Body of pancreas (tissue), 4 donors: Measurements from ENCODE around the gene TBC1D9B. TPM values are rescaled to one million over a fixed set of nuclear protein-coding genes. Genes with fewer than 3 reads are reported as not detected.

ENCODE experiments used
- ATAC-seq: fragments of 150-250 bp; one replicate; pipeline ENCODE4 v1.9.1; 2016
- DNase-seq, 4 donors: peaks; one replicate each; pipeline ENCODE4 v3.0.0-alpha.2; 2019
- H3K27ac ChIP-seq, 4 donors: fragments of 200-600 bp; sonication (generic); 1 replicate in 3 of 4; 2 replicates in 1 of 4; pipeline versions ENCODE4 v1.5.1 to v1.6.1; 2016 to 2019; ENCODE audit warnings: mild to moderate bottlenecking in 1 of 4, mixed read lengths in 1 of 4, moderate library complexity in 1 of 4
- H3K27me3 ChIP-seq, 2 donors: fragments of 200-600 bp; sonication (generic); one replicate each; pipeline ENCODE4 v1.6.0; 2016; ENCODE audit warnings: mild to moderate bottlenecking in 1 of 2
- H3K36me3 ChIP-seq, 2 donors: fragments of 200-600 bp; sonication (generic); replicated peaks in 1 of 2; 2 replicates each; pipeline ENCODE4 v1.5.1; 2016; ENCODE audit warnings: low read depth in 2 of 2; ENCODE audit not compliant: insufficient read depth in 1 of 2
- H3K4me1 ChIP-seq: fragments of 200-600 bp; sonication (generic); one replicate; pipeline ENCODE4 v1.6.0; 2016
- H3K4me3 ChIP-seq, 2 donors: fragments of 200-600 bp; sonication (generic); 1 replicate in 1 of 2; 2 replicates in 1 of 2; pipeline ENCODE4 v1.5.1; 2016 to 2019
- H3K9me3 ChIP-seq, 3 donors: fragments of 200-600 bp; sonication (generic); 1 replicate in 2 of 3; 2 replicates in 1 of 3; pipeline ENCODE4 v1.5.1; 2016
- CTCF ChIP-seq, 7 experiments: fragments of 450-650 bp in 4 of 7; fragments of 200-600 bp in 3 of 7; sonication (generic) in 3 of 7; IDR thresholded peaks; one replicate each; pipeline ENCODE4 v1.5.1; 2016 to 2019; ENCODE audit warnings: antibody characterized with exemption in 7 of 7
- POLR2A ChIP-seq, 3 donors: fragments of 450-650 bp; IDR thresholded peaks; one replicate each; pipeline ENCODE4 v1.6.1; 2016; ENCODE audit warnings: antibody characterized with exemption in 3 of 3, mild to moderate bottlenecking in 2 of 3
- WGBS, 2 donors: methylation state at CpG; one replicate each; pipeline ENCODE4 v1.1.5; 2017; 5-methylcytosine and 5-hydroxymethylcytosine counted together
- intact Hi-C: fragments of 100-400 bp; cut with DNase I; formaldehyde crosslinking; loops from one replicate; pipeline ENCODE4 v1.15.1; 2023
- total RNA-seq, 2 donors: library from RNA; depleted of rRNA; stranded (reverse); fragments of >200 nt; gene quantifications; one replicate each; pipeline ENCODE4 v1.1.0, GENCODE V29; 2016

TBC1D9B gene
- total RNA-seq, 2 donors from 2014 or later, result 69.8 to 121 TPM

GRCh38 chr5:179953987-179954386 is 46.3 kb upstream of the TBC1D9B start:
- Histone ChIP-seq H3K9me3 (no peaks in the 10 kb centered on the region), H3K4me3 (no peak overlapping the region), H3K27ac (no peak overlapping the region), H3K36me3 (no peaks in the 10 kb centered on the region), H3K27me3 (no peaks in the 10 kb centered on the region), H3K4me1 (no peaks in the 10 kb centered on the region)
- intact Hi-C loops, result no loop called here
- no peak for TF ChIP-seq POLR2A (IDR thresholded peaks at IDR 0.05)
- TF ChIP-seq CTCF (IDR thresholded peaks at IDR 0.05), result no peak
- no peak for ATAC-seq
- DNase-seq, result no peak
- 94 to 97% methylated on average over 4 of the region's 4 CpGs for WGBS, 2 donors

- no peak for ATAC-seq
- TF ChIP-seq POLR2A (IDR thresholded peaks at IDR 0.05) (no peak), CTCF (IDR thresholded peaks at IDR 0.05) (no peak)
- Histone ChIP-seq H3K27ac (no peak overlapping the region), H3K36me3 (no peaks in the 10 kb centered on the region), H3K27me3 (no peaks in the 10 kb centered on the region), H3K4me3 (no peak overlapping the region), H3K9me3 (no peaks in the 10 kb centered on the region), H3K4me1 (no peaks in the 10 kb centered on the region)
- 86 to 92% methylated on average over 13 of the region's 13 CpGs for WGBS, 2 donors
- no peak for DNase-seq
- intact Hi-C loops, result no loop called here
Measured at GRCh38 chr5:179936976-179937681, 29.4 kb upstream of the TBC1D9B start.

DNA sequence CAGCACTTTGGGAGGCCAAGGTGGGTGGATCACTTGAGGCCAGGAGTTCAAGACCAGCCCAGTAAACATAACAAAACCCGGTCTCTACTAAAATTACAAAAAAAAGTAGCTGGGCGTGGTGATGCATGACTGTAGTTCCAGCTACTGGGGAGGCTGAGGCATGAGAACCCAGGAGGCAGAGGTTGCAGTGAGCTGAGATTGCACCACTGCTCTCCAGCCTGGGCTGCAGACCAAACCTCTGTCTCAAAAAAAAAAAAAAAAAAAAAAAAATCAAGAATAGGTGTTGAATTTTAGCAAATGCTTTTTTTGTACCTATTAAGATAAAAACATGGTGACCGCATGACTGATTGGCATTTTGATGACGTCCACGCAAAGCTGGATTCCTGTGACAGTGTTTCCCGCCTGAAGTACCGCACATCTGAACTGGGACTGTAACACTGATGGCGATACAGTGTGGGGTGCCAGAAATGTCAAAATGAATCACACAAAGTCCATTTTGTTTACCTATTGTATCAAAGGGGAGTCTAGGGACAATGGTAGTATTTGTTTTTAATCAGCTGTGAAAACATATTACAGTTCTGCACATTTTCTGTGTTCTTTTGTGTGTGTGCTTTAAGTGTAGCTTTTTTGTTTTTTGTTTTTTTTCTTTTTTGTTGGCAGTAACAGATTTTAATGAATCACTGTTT is 23.2 kb upstream of the TBC1D9B start:
- Histone ChIP-seq H3K4me1 (peaks cover 7% of the 10 kb centered on the region), H3K27me3 (no peaks in the 10 kb centered on the region), H3K4me3 (no peak overlapping the region), H3K9me3 (no peaks in the 10 kb centered on the region), H3K36me3 (no peaks in the 10 kb centered on the region), H3K27ac (peak overlapping the region in 2 of 4 donors; percentile 29 to 39)
- intact Hi-C loops, result no loop called here
- 38 to 49% methylated on average over 8 of the region's 8 CpGs for WGBS, 2 donors
- DNase-seq, result peak in 1 of 4 donors; percentile 41
- no peak for TF ChIP-seq POLR2A (IDR thresholded peaks at IDR 0.05)
- no peak for TF ChIP-seq CTCF (IDR thresholded peaks at IDR 0.05)
- ATAC-seq, result peak; percentile 79

DNA sequence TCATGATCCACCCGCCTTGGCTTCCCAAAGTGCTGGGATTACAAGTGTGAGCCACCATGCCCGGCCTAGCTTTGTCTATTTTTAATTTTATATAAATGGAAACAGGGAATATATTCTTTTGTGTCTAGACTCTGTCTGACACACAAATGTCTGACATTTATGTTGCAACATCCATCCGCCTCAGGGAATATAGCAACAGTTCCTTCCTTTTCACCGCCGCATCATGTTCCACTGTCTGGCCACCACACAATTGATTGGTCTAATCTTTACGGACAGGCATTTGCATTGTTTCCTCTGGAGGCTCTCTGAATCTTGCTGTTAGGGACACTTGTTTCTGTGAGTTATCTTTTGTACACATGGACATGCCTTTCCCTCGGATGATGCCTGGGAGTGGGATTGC is 20.1 kb upstream of the TBC1D9B start:
- no peaks in the 10 kb centered on the region for H3K27me3 ChIP-seq
- H3K4me3 ChIP-seq, result no peak overlapping the region
- DNase-seq (no peak), ATAC-seq (no peak)
- 84 to 88% methylated on average over 7 of the region's 7 CpGs for WGBS, 2 donors
- no peak overlapping the region for H3K27ac ChIP-seq
- H3K36me3 ChIP-seq, result no peaks in the 10 kb centered on the region
- H3K4me1 ChIP-seq, result peaks cover 7% of the 10 kb centered on the region
- H3K9me3 ChIP-seq, result no peaks in the 10 kb centered on the region
- TF ChIP-seq POLR2A (IDR thresholded peaks at IDR 0.05) (no peak), CTCF (IDR thresholded peaks at IDR 0.05) (no peak)
- intact Hi-C loops, result no loop called here
